Adrenal gland (tissue), 12 donors: ENCODE data around the gene SPAG5. TPM values are rescaled to one million over a fixed set of nuclear protein-coding genes. Genes with fewer than 3 reads are reported as not detected.

Experiments
- DNase-seq, 7 donors: peaks; one replicate each; pipeline ENCODE4 v3.0.0-alpha.2; 2019 to 2020
- H3K27ac ChIP-seq, 5 donors: fragments of 200-600 bp; sonication (generic) in 4 of 5; 1 replicate in 3 of 5; 2 replicates in 2 of 5; pipeline versions ENCODE4 v1.5.1 to v1.8.0; 2016 to 2020; ENCODE audit warnings: mild to moderate bottlenecking in 1 of 5
- H3K27me3 ChIP-seq: fragments of 200-600 bp; 2 replicates; pipeline ENCODE4 v1.8.0; 2021
- H3K36me3 ChIP-seq, 2 donors: fragments of 200-600 bp; replicated peaks in 1 of 2; 1 replicate in 1 of 2; 2 replicates in 1 of 2; pipeline versions ENCODE4 v1.5.1 to v1.8.0; 2018 to 2022
- H3K4me1 ChIP-seq, 2 donors: fragments of 200-600 bp; replicated peaks in 1 of 2; 1 replicate in 1 of 2; 2 replicates in 1 of 2; pipeline versions ENCODE4 v1.5.1 to v1.8.0; 2018 to 2021
- H3K4me3 ChIP-seq, 4 donors: fragments of 200-600 bp; sonication (generic) in 3 of 4; one replicate each; pipeline ENCODE4 v1.5.1; 2016 to 2018
- H3K9me3 ChIP-seq, 3 donors: fragments of 200-600 bp; sonication (generic) in 1 of 3; replicated peaks in 1 of 3; 1 replicate in 2 of 3; 2 replicates in 1 of 3; pipeline versions ENCODE4 v1.5.1 to v1.8.0; 2016 to 2021
- CTCF ChIP-seq, 6 experiments: fragments of 450-650 bp in 4 of 6; fragments of 200-600 bp in 2 of 6; sonication (generic) in 1 of 6; IDR thresholded peaks; 1 replicate in 5 of 6; 2 replicates in 1 of 6; pipeline versions ENCODE4 v1.5.1 to v1.8.0; 2016 to 2021; ENCODE audit warnings: antibody characterized with exemption in 6 of 6, mild to moderate bottlenecking in 2 of 6, moderate library complexity in 1 of 6
- POLR2A ChIP-seq, 2 donors: fragments of 450-650 bp; IDR thresholded peaks; one replicate each; pipeline ENCODE4 v1.6.1; 2017; ENCODE audit warnings: antibody characterized with exemption in 2 of 2, mild to moderate bottlenecking in 2 of 2, moderate library complexity in 1 of 2
- WGBS, 4 donors: extraction: QIAGEN DNeasy Blood & Tissue Kit in 2 of 4; methylation state at CpG; one replicate each; pipeline versions ENCODE4 v1.1.5 to v1.1.7; 2013 to 2017; 5-methylcytosine and 5-hydroxymethylcytosine counted together
- intact Hi-C, 2 donors: fragments of 100-400 bp; cut with DNase I; formaldehyde crosslinking; loops; one replicate each; pipeline versions ENCODE4 v1.14.1 to v1.15.0; 2022 to 2023
- polyA plus RNA-seq, 3 donors: library from polyadenylated mRNA; stranded (reverse); fragments of 200-250 nt in 2 of 3; fragments of 350-450 nt in 1 of 3; fragmentation: Illumina TruSeq in 1 of 3; extraction: RNeasy Lipid Tissue Mini Kit (QIAGEN cat#74804) in 1 of 3; gene quantifications; one replicate each; pipeline ENCODE4 v1.2.3, GENCODE V29; 2013 to 2014
- total RNA-seq, 9 donors: library from RNA; depleted of rRNA in 4 of 9; stranded (reverse); fragments of >200 nt in 4 of 9; fragments of 120-200 nt in 1 of 9; fragmentation: NEBNext Ultra II Directional in 1 of 9; extraction: Animal tissue kit (Norgen Biotek cat#: 25700) in 1 of 9; gene quantifications; one replicate each; pipeline versions ENCODE4 v1.1.0 to v1.2.4, GENCODE V29; 2013 to 2023
- donor health status: healthy with polysubstance abuse.
- donor health status: Bipolar disorder and iron deficiency.
- donor health status: DM: yes; HTN: yes; CAD: no.
- donor health status: DM: no; HTN: no; CAD: no.
- donor health status: DM: no; HTN: no; CAD: no.
- donor health status: DM: yes; HTN: yes; CAD: no.

Gene SPAG5
- total and polyA plus RNA-seq, 12 donors = 0.97 to 35.6 (median 4.3) TPM

GRCh38 chr17:28547096-28547622 is 51.7 kb downstream of the SPAG5 start:
- no peak overlapping the region for H3K4me3 ChIP-seq
- H3K4me1 ChIP-seq = peaks cover 7 to 17% of the 10 kb centered on the region in 2 donors
- intact Hi-C loops = loop anchor here (5.0 kb wide), 1 partner anchor 65 kb away; the partner anchor contains the start of gene RSKR (in 2 of the 2)
- peaks cover 0 to 12% of the 10 kb centered on the region in 2 donors for H3K36me3 ChIP-seq
- WGBS, 4 donors = 82 to 89% (median 88%) methylated on average over 10 to 14 of the region's 14 CpGs
- no peak for DNase-seq
- H3K9me3 ChIP-seq = no peaks in the 10 kb centered on the region
- no peaks in the 10 kb centered on the region for H3K27me3 ChIP-seq
- H3K27ac ChIP-seq = no peak overlapping the region
- no peak for TF ChIP-seq POLR2A (IDR thresholded peaks at IDR 0.05)
- no peak for TF ChIP-seq CTCF (IDR thresholded peaks at IDR 0.05)

DNA sequence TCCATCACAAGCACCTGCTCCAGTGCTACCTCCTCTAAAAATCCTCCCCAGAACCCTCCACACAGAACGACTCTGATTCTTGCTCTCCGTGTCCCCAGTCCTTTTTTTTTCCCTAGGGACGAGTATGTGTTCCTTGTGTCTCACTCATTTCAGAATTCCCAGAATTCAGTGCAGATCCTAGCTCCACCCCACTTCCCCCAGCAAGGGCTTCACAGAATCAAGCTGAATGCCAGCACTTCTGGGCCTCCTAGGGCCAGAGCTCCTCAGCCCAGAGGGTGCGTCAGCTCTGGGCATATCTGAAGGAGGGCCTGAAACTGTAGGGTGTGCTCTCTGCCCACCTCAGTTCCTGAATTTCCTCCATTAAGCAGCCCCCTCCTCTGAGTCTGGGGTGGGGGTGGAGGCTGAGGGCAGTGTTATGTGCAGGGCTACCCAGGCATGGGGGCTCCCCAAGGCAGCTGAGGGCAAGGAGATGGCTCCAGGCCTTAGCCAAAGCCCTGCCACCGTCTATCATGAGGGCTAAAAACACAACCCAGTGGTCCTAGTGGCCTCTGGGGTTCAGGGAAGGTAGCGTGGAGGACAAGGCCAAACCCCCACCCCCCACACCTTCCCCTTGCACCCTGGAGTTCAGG is 52.9 kb downstream of the SPAG5 start:
- intact Hi-C loops = loop anchor here (5.0 kb wide), 1 partner anchor 66 kb away; the partner anchor contains the start of gene RSKR (in 2 of the 2)
- TF ChIP-seq POLR2A (IDR thresholded peaks at IDR 0.05) = no peak
- no peak for TF ChIP-seq CTCF (IDR thresholded peaks at IDR 0.05)
- no peaks in the 10 kb centered on the region for H3K27me3 ChIP-seq
- H3K4me1 ChIP-seq = peaks cover 0 to 8% of the 10 kb centered on the region in 2 donors
- peaks cover 0 to 12% of the 10 kb centered on the region in 2 donors for H3K36me3 ChIP-seq
- no peaks in the 10 kb centered on the region for H3K9me3 ChIP-seq
- no peak overlapping the region for H3K27ac ChIP-seq
- no peak overlapping the region for H3K4me3 ChIP-seq
- 71 to 82% (median 75%) methylated on average over 4 to 6 of the region's 6 CpGs for WGBS, 4 donors
- no peak for DNase-seq

DNA sequence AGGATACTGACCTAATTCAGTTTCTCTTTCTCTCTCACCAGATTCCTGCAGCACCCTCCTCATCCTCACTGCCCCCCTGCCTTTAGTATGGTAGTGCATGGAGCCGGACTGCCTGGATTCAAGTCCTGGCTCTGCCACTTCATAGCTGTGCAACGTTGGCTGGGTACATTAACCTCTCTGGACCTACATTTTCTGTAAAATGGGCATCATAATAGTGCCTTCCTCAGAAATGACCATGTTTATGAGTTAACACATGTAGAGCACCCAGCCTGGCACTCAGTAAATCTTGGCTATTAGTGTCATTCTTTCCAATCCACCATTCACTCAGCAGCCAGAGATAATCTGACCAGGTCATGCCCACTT is 53.7 kb downstream of the SPAG5 start:
- no peak for TF ChIP-seq POLR2A (IDR thresholded peaks at IDR 0.05)
- no peak for TF ChIP-seq CTCF (IDR thresholded peaks at IDR 0.05)
- WGBS, 4 donors = 78 to 84% (median 79%) methylated on average over 2 of the region's 2 CpGs
- intact Hi-C loops = loop anchor here (5.0 kb wide), 1 partner anchor 67 kb away; the partner anchor contains the start of gene RSKR (in 2 of the 2)
- no peaks in the 10 kb centered on the region for H3K27me3 ChIP-seq
- H3K4me1 ChIP-seq = peaks cover 0 to 8% of the 10 kb centered on the region in 2 donors
- no peak for DNase-seq
- no peak overlapping the region for H3K27ac ChIP-seq
- H3K4me3 ChIP-seq = no peak overlapping the region
- no peaks in the 10 kb centered on the region for H3K9me3 ChIP-seq
- H3K36me3 ChIP-seq = peaks cover 0 to 12% of the 10 kb centered on the region in 2 donors

GRCh38 chr17:28544402-28545140 is 54.3 kb downstream of the SPAG5 start:
- TF ChIP-seq POLR2A (IDR thresholded peaks at IDR 0.05) (no peak), CTCF (IDR thresholded peaks at IDR 0.05) (no peak)
- no peaks in the 10 kb centered on the region for H3K27me3 ChIP-seq
- H3K4me3 ChIP-seq = no peak overlapping the region
- no peak overlapping the region for H3K27ac ChIP-seq
- DNase-seq = no peak
- 90 to 98% (median 92%) methylated on average over 4 of the region's 4 CpGs for WGBS, 4 donors
- no peaks in the 10 kb centered on the region for H3K9me3 ChIP-seq
- H3K4me1 ChIP-seq = peaks cover 0 to 2% of the 10 kb centered on the region in 2 donors
- intact Hi-C loops = loop anchor here (5.0 kb wide), 1 partner anchor 68 kb away; the partner anchor contains the start of gene RSKR (in 2 of the 2)
- peaks cover 0 to 12% of the 10 kb centered on the region in 2 donors for H3K36me3 ChIP-seq
